Astrocyte (in vitro differentiated cells and primary cell): Measurements from ENCODE around the gene USP49. TPM values are rescaled to one million over a fixed set of nuclear protein-coding genes. Genes with fewer than 3 reads are reported as not detected.

Source experiments
- DNase-seq: peaks from one replicate; pipeline ENCODE4 v3.0.0-alpha.2; 2010; ENCODE audit warnings: low read depth
- FAIRE-seq: peaks from 2 replicates; lab custom pipeline; 2011; peaks lifted over from hg19 to GRCh38; lab: Jason Lieb, UNC
- H2AFZ ChIP-seq: 2 replicates; pipeline ENCODE4 v1.6.0; 2012; ENCODE audit warnings: low read depth, low read length, inconsistent platforms
- H3K27ac ChIP-seq: 2 replicates; pipeline ENCODE4 v1.5.1; 2011; ENCODE audit warnings: low read depth, low read length, inconsistent platforms
- H3K27me3 ChIP-seq: 2 replicates; pipeline ENCODE4 v1.6.0; 2011; ENCODE audit warnings: low read length, inconsistent platforms; ENCODE audit not compliant: insufficient read depth
- H3K36me3 ChIP-seq: 2 replicates; pipeline ENCODE4 v1.5.1; 2011; ENCODE audit warnings: low read length, inconsistent platforms; ENCODE audit not compliant: insufficient read depth
- H3K4me1 ChIP-seq: 2 replicates; pipeline ENCODE4 v1.5.1; 2011; ENCODE audit warnings: low read length, inconsistent platforms; ENCODE audit not compliant: insufficient read depth
- H3K4me2 ChIP-seq: 2 replicates; pipeline ENCODE4 v1.6.0; 2012; ENCODE audit warnings: low read length, inconsistent platforms
- H3K4me3 ChIP-seq: 2 replicates; pipeline ENCODE4 v1.5.1; 2011; ENCODE audit warnings: low read depth, mild to moderate bottlenecking, low read length, inconsistent platforms; ENCODE audit not compliant: insufficient read depth
- H3K79me2 ChIP-seq: 2 replicates; pipeline ENCODE4 v1.6.0; 2012; ENCODE audit warnings: mild to moderate bottlenecking, low read length, inconsistent platforms; ENCODE audit not compliant: insufficient read depth
- H3K9ac ChIP-seq: 2 replicates; pipeline ENCODE4 v1.6.0; 2012; ENCODE audit warnings: mild to moderate bottlenecking, low read length, inconsistent platforms
- H3K9me3 ChIP-seq: 2 replicates; pipeline ENCODE4 v1.5.1; 2012; ENCODE audit warnings: low read depth, mild to moderate bottlenecking, low read length, inconsistent platforms; ENCODE audit not compliant: insufficient read depth
- H4K20me1 ChIP-seq: 2 replicates; pipeline ENCODE4 v1.6.0; 2012; ENCODE audit warnings: low read length, inconsistent platforms; ENCODE audit not compliant: insufficient read depth
- H3K27ac Mint-ChIP-seq: one replicate; pipeline ENCODE4 v1.8.0; 2021; ENCODE audit warnings: mild to moderate bottlenecking, mixed read lengths; ENCODE audit not compliant: unreplicated experiment
- H3K27me3 Mint-ChIP-seq: one replicate; pipeline ENCODE4 v1.8.0; 2021; ENCODE audit warnings: low read depth, mixed read lengths; ENCODE audit not compliant: unreplicated experiment
- H3K36me3 Mint-ChIP-seq: one replicate; pipeline ENCODE4 v1.8.0; 2021; ENCODE audit warnings: low read depth, mixed read lengths; ENCODE audit not compliant: unreplicated experiment
- H3K4me1 Mint-ChIP-seq: one replicate; pipeline ENCODE4 v1.8.0; 2021; ENCODE audit warnings: low read depth, mixed read lengths; ENCODE audit not compliant: unreplicated experiment
- H3K4me3 Mint-ChIP-seq: one replicate; pipeline ENCODE4 v1.8.0; 2021; ENCODE audit warnings: mild to moderate bottlenecking, moderate library complexity, mixed read lengths; ENCODE audit not compliant: unreplicated experiment
- H3K9me3 Mint-ChIP-seq: one replicate; pipeline ENCODE4 v1.8.0; 2021; ENCODE audit warnings: mild to moderate bottlenecking, mixed read lengths; ENCODE audit not compliant: unreplicated experiment
- CTCF ChIP-seq: IDR thresholded peaks from 2 replicates; pipeline ENCODE4 v1.5.1; 2011; ENCODE audit warnings: low read depth, mild to moderate bottlenecking, inconsistent platforms, low read length, moderate library complexity; ENCODE audit not compliant: insufficient read depth
- EZH2 ChIP-seq: IDR thresholded peaks from 2 replicates; pipeline ENCODE4 v1.6.1; 2012; ENCODE audit warnings: mild to moderate bottlenecking, low read length, inconsistent platforms; ENCODE audit not compliant: insufficient read depth
- total RNA-seq: library from RNA; stranded (reverse); gene quantifications from 2 replicates; pipeline ENCODE4 v1.2.1, GENCODE V29; 2021

Gene USP49
- total RNA-seq, 1 donor from 2014 or later = 5.5 TPM

GRCh38 chr6:41885930-41886329 lies 9.2 kb downstream of the USP49 start:
- H3K9me3 ChIP-seq = no peaks in the 10 kb centered on the region
- no peaks in the 10 kb centered on the region for H3K9me3 Mint-ChIP-seq
- no peak overlapping the region for H2AFZ ChIP-seq
- H3K4me1 Mint-ChIP-seq = peaks cover 8% of the 10 kb centered on the region
- H3K4me2 ChIP-seq = no peak overlapping the region
- H3K36me3 ChIP-seq = no peaks in the 10 kb centered on the region
- DNase-seq (no peak), FAIRE-seq (no peak)
- H3K79me2 ChIP-seq = no peaks in the 10 kb centered on the region
- no peak overlapping the region for H3K27ac Mint-ChIP-seq
- no peak overlapping the region for H3K4me3 ChIP-seq
- no peaks in the 10 kb centered on the region for H3K4me1 ChIP-seq
- H3K27me3 Mint-ChIP-seq = no peaks in the 10 kb centered on the region
- H3K27me3 ChIP-seq = no peaks in the 10 kb centered on the region
- no peak overlapping the region for H3K9ac ChIP-seq
- no peak for TF ChIP-seq EZH2
- TF ChIP-seq CTCF = no peak
- H3K36me3 Mint-ChIP-seq = no peaks in the 10 kb centered on the region
- no peak overlapping the region for H3K4me3 Mint-ChIP-seq
- no peaks in the 10 kb centered on the region for H4K20me1 ChIP-seq
- H3K27ac ChIP-seq = no peak overlapping the region

GRCh38 chr6:41884957-41885356 lies 10.2 kb downstream of the USP49 start:
- no peak for FAIRE-seq

More at GRCh38 chr6:41884957-41885356, 10.2 kb downstream of the USP49 start:
- no peak overlapping the region for H3K27ac ChIP-seq
- H3K4me3 ChIP-seq = no peak overlapping the region
- no peak overlapping the region for H3K9ac ChIP-seq
- no peaks in the 10 kb centered on the region for H3K9me3 ChIP-seq
- Mint-ChIP-seq H3K27me3 (no peaks in the 10 kb centered on the region), H3K4me3 (no peak overlapping the region), H3K4me1 (peaks cover 8% of the 10 kb centered on the region), H3K9me3 (no peaks in the 10 kb centered on the region), H3K36me3 (no peaks in the 10 kb centered on the region), H3K27ac (no peak overlapping the region)
- no peak for DNase-seq
- no peak overlapping the region for H3K4me2 ChIP-seq
- H3K4me1 ChIP-seq = no peaks in the 10 kb centered on the region
- H3K27me3 ChIP-seq = no peaks in the 10 kb centered on the region
- H3K36me3 ChIP-seq = no peaks in the 10 kb centered on the region
- TF ChIP-seq CTCF (no peak), EZH2 (no peak)
- no peaks in the 10 kb centered on the region for H4K20me1 ChIP-seq
- H2AFZ ChIP-seq = no peak overlapping the region
- H3K79me2 ChIP-seq = no peaks in the 10 kb centered on the region
